ENCODE measurements around the gene UBR4.

The UBR4 gene

GRCh38 chr1:19206947-19207346 is 3.1 kb downstream of the UBR4 start:
- DNase-seq (ENCODE audit: extremely low read depth, low read depth) = no peak
- H3K4me3 ChIP-seq (replicated peaks; ENCODE audit: low read depth, low read length) = no peak overlapping the region
- TF ChIP-seq CTCF (IDR thresholded peaks at IDR 0.05; ENCODE audit: low read depth, low read length, missing control alignments) = no peak

GRCh38 chr1:19205845-19206244 is 4.2 kb downstream of the UBR4 start:
- TF ChIP-seq CTCF (IDR thresholded peaks at IDR 0.05; ENCODE audit: low read depth, low read length, missing control alignments) = no peak
- H3K4me3 ChIP-seq (replicated peaks; ENCODE audit: low read depth, low read length) = no peak overlapping the region
- DNase-seq (ENCODE audit: extremely low read depth, low read depth) = no peak

- H3K4me3 ChIP-seq (replicated peaks; ENCODE audit: low read depth, low read length) = no peak overlapping the region
- TF ChIP-seq CTCF (IDR thresholded peaks at IDR 0.05; ENCODE audit: low read depth, low read length, missing control alignments) = no peak
- no peak for DNase-seq (ENCODE audit: extremely low read depth, low read depth)
Measured at GRCh38 chr1:19205403-19205802, 4.7 kb downstream of the UBR4 start.

GRCh38 chr1:19204446-19205266 is 5.4 kb downstream of the UBR4 start:
- no peak overlapping the region for H3K4me3 ChIP-seq (replicated peaks; ENCODE audit: low read depth, low read length)
- DNase-seq (ENCODE audit: extremely low read depth, low read depth) = no peak
- TF ChIP-seq CTCF (IDR thresholded peaks at IDR 0.05; ENCODE audit: low read depth, low read length, missing control alignments) = no peak

- TF ChIP-seq CTCF (IDR thresholded peaks at IDR 0.05; ENCODE audit: low read depth, low read length, missing control alignments) = no peak
- DNase-seq (ENCODE audit: extremely low read depth, low read depth) = no peak
- H3K4me3 ChIP-seq (replicated peaks; ENCODE audit: low read depth, low read length) = no peak overlapping the region
Measured at GRCh38 chr1:19203440-19203839, 6.6 kb downstream of the UBR4 start.

- no peak for DNase-seq (ENCODE audit: extremely low read depth, low read depth)
- no peak overlapping the region for H3K4me3 ChIP-seq (replicated peaks; ENCODE audit: low read depth, low read length)
- TF ChIP-seq CTCF (IDR thresholded peaks at IDR 0.05; ENCODE audit: low read depth, low read length, missing control alignments) = no peak
Measured at GRCh38 chr1:19202396-19202795, 7.7 kb downstream of the UBR4 start.
